Uterus (tissue), 2 donors: ENCODE results near the gene SORL1.

Experiments used
- CTCF ChIP-seq, 4 experiments: fragments of 200-600 bp in 2 of 4; fragments of 450-650 bp in 2 of 4; sonication (generic) in 2 of 4; IDR thresholded peaks; one replicate each; pipeline ENCODE4 v1.5.1; 2016 to 2019; ENCODE audit warnings: antibody characterized with exemption in 4 of 4, mild to moderate bottlenecking in 2 of 4, moderate library complexity in 1 of 4
- POLR2A ChIP-seq, 2 donors: fragments of 450-650 bp; IDR thresholded peaks; one replicate each; pipeline ENCODE4 v1.6.1; 2016; ENCODE audit warnings: antibody characterized with exemption in 2 of 2, mild to moderate bottlenecking in 1 of 2, moderate library complexity in 1 of 2

GRCh38 chr11:121510438-121510837, 58.3 kb downstream of the SORL1 start:
- no peak for TF ChIP-seq CTCF (IDR thresholded peaks at IDR 0.05)
- no peak for TF ChIP-seq POLR2A (IDR thresholded peaks at IDR 0.05)
